Activated CD4-positive, CD25-positive, alpha-beta regulatory T cell treated with anti-CD3 and anti-CD28 coated beads, Interleukin-2, amount 50 U/mL, for 16 hours (primary cell): ENCODE measurements around the gene F3.

Experiments
- DNase-seq: peaks from one replicate; pipeline ENCODE4 v3.0.0-alpha.2; 2020; ENCODE audit warnings: low read depth, low spot score

The F3 gene

DNA sequence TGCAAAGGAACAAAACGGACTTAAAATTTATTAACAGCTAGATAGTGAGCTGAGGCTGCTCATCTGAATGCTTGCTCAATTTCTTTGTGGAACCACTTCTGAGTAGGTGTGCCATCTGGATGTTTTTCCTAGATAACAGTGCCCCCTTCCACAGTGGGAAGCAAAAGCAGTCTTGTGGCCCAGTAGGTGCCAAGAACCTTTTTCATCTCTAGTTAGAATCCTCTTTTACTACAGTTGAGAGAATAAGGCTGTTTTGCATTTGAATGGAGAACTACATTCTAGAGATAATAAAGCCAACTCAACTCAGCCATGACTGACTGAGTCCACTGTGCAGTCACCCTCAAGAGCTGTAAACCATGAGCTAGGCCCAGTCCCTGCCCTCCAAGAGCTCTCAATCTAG, 13.3 kb downstream of the F3 start:
- DNase-seq, result no peak

- no peak for DNase-seq
Measured at GRCh38 chr1:94527447-94528031, 14.0 kb downstream of the F3 start.

- DNase-seq, result no peak
Measured at GRCh38 chr1:94526152-94526980, 15.2 kb downstream of the F3 start.

DNA sequence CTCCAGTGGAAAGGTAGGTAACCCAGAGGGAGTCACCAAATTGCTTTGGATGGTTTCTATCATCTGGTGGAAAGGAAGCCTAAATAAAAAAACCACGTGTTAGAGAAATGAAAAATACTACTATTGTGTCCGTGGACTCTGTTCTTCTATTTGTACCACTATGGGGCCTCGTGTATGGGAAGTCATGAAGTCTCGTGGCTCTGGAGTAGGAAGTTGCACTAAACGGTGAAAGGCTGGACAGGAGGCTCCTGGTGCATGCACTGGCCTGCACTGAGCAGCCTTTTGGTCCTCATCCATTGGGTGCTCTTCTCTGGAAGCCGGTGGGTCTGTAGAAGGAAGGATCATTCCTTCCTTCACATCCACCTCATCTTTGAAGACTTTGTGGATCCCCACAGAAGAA, 17.0 kb downstream of the F3 start:
- no peak for DNase-seq

- DNase-seq, result no peak
Measured at GRCh38 chr1:94522304-94522703, 19.3 kb downstream of the F3 start.

GRCh38 chr1:94519351-94519750, 22.2 kb downstream of the F3 start:
- DNase-seq, result no peak

DNA sequence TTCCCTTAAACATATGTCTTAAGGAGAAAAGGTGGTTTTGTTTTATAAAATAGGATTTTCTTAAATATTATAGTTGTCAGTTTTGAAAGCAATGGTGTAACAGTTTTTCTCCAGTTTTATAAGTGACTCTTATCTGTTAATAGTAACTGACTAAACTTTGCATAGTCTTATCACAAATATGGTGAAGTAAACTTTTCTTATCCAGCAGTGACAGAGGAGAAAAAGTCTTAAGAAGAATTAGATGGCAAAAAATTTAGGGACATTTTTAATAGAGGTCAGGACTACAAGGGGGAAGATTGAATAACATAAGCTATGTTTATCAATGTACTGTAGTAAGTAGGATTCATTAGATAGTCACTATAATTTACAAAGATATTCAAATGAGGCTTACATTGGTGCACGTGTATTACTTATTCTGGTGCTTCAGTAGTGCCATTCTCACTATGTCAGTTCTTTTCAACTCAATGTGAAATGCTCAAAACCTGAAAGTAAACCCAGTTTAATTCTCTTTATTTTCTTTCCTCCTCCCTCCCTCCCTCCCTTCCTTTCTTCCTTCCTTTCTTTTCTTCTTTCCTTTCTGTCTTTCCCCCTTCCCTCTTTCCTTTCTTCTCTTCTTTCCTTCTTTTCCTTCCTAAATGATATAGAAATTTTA, 26.1 kb downstream of the F3 start:
- no peak for DNase-seq

DNA sequence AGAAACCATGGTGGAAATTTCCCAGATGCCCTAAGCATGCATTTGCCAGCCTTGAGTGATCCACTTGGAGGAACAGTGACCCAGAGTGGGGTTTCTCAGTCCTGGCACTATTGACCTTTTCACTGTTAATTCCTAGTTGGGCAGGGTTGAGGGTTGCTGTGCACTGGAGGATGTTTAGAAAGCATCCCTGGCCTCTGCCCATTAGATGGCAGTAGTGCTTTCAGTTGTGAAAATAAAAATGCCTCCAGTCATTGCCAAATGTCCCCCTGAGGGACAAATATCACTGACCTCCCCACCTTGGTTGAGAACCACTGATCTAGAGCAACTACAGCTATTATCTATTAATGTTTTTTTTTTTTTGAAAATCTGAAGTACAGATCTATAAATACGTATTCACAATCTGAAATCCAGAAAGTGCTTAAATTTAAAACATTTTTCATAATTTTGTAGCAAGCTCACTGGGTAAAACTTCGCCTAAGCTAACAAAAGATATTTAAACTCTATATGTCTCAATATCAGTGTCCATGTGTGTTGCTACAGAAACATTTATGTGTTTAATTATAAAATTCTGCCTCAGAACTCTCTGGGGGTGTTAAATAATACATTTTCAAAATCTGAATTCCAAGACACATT, 27.3 kb downstream of the F3 start:
- no peak for DNase-seq

GRCh38 chr1:94512816-94513215, 28.7 kb downstream of the F3 start:
- no peak for DNase-seq

DNA sequence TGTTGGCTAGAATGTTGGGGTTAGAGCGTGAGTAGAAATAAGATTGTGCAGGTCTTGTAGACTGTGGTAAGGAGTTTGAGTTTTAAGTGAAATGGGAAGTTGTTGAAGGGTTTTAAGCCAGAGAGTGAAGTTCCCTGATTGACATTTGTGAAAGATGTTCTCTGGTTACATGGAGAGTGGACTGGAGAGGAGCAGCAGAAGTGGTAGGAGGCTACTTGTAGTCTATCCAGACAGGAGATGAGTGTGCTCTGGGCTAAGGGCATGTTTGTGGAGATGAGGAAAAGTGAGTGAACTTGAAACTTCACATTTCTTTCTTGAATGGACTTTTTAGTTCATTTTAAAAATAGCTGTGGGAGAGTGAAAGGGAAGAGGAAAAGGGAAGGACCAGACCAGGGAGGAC, 37.0 kb downstream of the F3 start:
- no peak for DNase-seq

GRCh38 chr1:94503153-94503552, 38.4 kb downstream of the F3 start:
- no peak for DNase-seq

DNA sequence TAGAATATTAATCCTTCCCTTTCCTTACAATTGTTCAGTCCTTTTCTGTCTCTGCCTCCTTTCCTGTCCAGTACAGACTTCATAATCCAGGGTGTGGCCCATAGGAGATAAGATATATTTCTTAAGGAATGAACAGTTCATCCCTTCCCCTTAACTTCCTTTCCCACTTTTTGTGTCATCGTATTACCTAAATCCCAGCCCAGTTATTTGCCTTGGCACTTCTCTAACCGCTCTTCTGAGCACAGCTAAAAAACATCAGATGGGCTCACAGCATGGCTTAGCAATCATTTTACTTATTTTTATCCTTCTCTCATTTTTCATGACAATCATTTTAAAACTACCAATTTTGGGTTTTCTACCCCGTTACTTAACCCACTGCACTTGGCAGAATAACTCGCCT, 39.6 kb downstream of the F3 start:
- no peak for DNase-seq

DNA sequence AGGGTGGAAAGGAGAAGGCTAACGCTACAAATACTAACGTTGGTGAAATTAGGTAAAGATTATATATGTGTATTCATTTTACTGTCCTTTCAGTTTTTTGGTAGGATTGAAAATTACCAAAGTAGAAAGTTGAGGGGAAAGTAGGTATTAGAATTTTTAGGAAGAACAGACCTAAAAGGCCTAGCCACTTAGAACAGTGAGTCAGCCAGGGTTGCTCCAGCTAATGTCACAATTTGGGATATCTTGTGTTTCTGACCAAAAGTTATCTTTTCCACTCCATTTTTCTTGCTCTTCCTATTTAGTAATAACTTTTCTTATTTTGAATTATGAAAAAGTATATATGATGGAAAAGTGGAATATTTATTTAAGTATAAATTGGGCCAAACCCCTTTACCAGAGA, 40.1 kb downstream of the F3 start:
- no peak for DNase-seq

GRCh38 chr1:94496076-94496755, 45.3 kb downstream of the F3 start:
- DNase-seq, result no peak

DNA sequence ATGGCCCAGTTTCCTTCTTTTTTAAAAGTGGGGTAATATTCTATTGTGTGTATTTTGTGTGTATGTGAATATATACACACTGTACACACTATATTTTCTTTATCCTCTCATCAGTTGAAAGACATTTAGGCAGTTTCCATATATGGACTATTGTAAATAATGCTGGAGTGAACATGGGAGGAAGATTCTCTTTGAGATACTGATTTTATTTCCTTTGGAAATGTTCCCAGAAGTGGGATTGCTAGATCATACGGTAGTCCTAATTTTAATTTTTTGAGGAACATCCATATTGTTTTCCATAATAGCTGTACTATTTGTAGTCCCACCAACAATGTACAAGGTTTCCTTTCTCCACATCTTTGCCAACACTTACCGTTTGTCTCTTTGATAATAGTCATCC, 51.0 kb downstream of the F3 start:
- no peak for DNase-seq

DNA sequence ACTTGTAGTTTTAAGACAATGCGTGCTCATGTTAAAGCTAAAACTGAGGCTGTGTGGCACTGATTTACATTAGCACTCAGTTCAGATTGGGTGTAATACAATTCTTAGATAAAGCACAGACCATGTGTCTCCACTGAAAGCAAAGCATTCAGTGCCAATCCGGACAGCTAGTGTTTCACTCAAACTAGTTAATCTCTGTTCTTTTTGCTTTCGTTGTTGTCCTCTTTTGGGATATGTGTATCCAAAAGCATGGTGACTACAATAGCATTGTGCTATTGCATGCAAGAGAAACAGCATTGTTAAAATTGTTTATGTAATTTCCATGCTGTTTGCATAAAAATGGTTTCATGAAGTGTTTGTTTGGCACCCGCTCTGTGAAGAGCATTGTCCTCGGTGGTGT, 54.6 kb downstream of the F3 start:
- no peak for DNase-seq

GRCh38 chr1:94481473-94481933, 60.1 kb downstream of the F3 start:
- DNase-seq, result peak; percentile 8

DNA sequence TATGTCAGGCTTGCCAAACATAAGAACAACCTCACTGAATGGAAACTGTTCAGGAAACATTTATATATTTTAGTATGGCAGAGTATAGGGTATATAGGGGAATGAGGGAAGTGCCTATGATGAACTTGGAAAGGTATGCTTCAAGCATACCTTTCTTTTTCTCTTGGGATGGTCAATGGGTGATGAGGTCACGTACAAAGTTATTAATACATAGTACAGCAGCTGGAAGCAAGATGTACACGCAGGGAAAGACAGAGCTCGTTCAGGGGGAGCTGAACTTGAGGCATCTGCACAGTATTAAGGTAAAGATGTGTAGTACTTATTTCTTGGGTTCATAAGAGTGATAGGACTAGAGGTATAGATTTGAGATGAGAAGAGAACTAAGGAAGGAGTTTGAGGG, 61.9 kb downstream of the F3 start:
- DNase-seq, result no peak
